Loucy (cell line): Measurements from ENCODE around the gene RAMAC.
"Not testable (repeated sequence)": the region's sequence is repeated elsewhere in the genome, so short reads cannot be mapped to it uniquely, and the experiment has no call there.

Experiments used
- H2AFZ ChIP-seq: fragments of 200-600 bp; sonication (generic); 2 replicates; pipeline ENCODE4 v1.6.0; 2016; ENCODE audit warnings: antibody characterized with exemption, mild to moderate bottlenecking, low read length, moderate library complexity
- H3F3A ChIP-seq: fragments of 200-600 bp; 2 replicates; pipeline ENCODE4 v1.6.0; 2016; ENCODE audit warnings: antibody characterized with exemption, low read depth, mild to moderate bottlenecking
- H3K27me3 ChIP-seq: fragments of 200-600 bp; sonication (generic); 2 replicates; pipeline ENCODE4 v1.6.1; 2014; ENCODE audit warnings: low read length, mild to moderate bottlenecking; ENCODE audit not compliant: insufficient read depth, poor library complexity, severe bottlenecking
- H3K36me3 ChIP-seq: fragments of 200-600 bp; sonication (generic); 2 replicates; pipeline ENCODE4 v1.6.1; 2016; ENCODE audit warnings: low read length; ENCODE audit not compliant: insufficient read depth
- H3K4me1 ChIP-seq: fragments of 200-600 bp; sonication (generic); 2 replicates; pipeline ENCODE4 v1.5.1; 2014; ENCODE audit warnings: low read length, mild to moderate bottlenecking; ENCODE audit not compliant: insufficient read depth, poor library complexity, severe bottlenecking
- H3K4me2 ChIP-seq: fragments of 200-600 bp; sonication (generic); 2 replicates; pipeline ENCODE4 v1.6.0; 2014; ENCODE audit warnings: antibody characterized with exemption, low read length, low read depth, mild to moderate bottlenecking; ENCODE audit not compliant: poor library complexity, severe bottlenecking
- H3K4me3 ChIP-seq: fragments of 200-600 bp; sonication (generic); 2 replicates; pipeline ENCODE4 v1.5.1; 2014; ENCODE audit warnings: low read length, mild to moderate bottlenecking, mixed read lengths; ENCODE audit not compliant: poor library complexity, severe bottlenecking
- H3K79me2 ChIP-seq: fragments of 200-600 bp; sonication (generic); 2 replicates; pipeline ENCODE4 v1.6.1; 2014; ENCODE audit warnings: low read length; ENCODE audit not compliant: insufficient read depth
- H3K9ac ChIP-seq: fragments of 200-600 bp; sonication (generic); 2 replicates; pipeline ENCODE4 v1.6.0; 2014; ENCODE audit warnings: mild to moderate bottlenecking, low read depth, low read length, moderate library complexity; ENCODE audit not compliant: poor library complexity, severe bottlenecking
- H3K9me2 ChIP-seq: fragments of 200-600 bp; sonication (generic); replicated peaks from 2 replicates; pipeline ENCODE4 v1.6.1; 2016; ENCODE audit warnings: low read depth, low read length, mixed read lengths
- H3K9me3 ChIP-seq: fragments of 200-600 bp; sonication (generic); 2 replicates; pipeline ENCODE4 v1.6.1; 2014; ENCODE audit warnings: mild to moderate bottlenecking, antibody characterized with exemption, low read length, low read depth; ENCODE audit not compliant: insufficient read depth
- H4K20me1 ChIP-seq: fragments of 200-600 bp; sonication (generic); 2 replicates; pipeline ENCODE4 v1.6.0; 2014; ENCODE audit warnings: antibody characterized with exemption, low read length, mild to moderate bottlenecking; ENCODE audit not compliant: insufficient read depth, poor library complexity, severe bottlenecking
- EZH2phosphoT487 ChIP-seq: fragments of 200-600 bp; IDR thresholded peaks from 2 replicates; pipeline ENCODE4 v1.6.1; 2018; ENCODE audit warnings: antibody characterized with exemption, mild to moderate bottlenecking, moderate library complexity, borderline replicate concordance
- TF ChIP-seq, protein P1 (sequence below): fragments of 200-600 bp; sonication (generic); conservative IDR thresholded peaks from 2 replicates; pipeline ENCODE4 v1.5.1; 2014; ENCODE audit warnings: mild to moderate bottlenecking, antibody characterized with exemption, low read length

Gene RAMAC

DNA sequence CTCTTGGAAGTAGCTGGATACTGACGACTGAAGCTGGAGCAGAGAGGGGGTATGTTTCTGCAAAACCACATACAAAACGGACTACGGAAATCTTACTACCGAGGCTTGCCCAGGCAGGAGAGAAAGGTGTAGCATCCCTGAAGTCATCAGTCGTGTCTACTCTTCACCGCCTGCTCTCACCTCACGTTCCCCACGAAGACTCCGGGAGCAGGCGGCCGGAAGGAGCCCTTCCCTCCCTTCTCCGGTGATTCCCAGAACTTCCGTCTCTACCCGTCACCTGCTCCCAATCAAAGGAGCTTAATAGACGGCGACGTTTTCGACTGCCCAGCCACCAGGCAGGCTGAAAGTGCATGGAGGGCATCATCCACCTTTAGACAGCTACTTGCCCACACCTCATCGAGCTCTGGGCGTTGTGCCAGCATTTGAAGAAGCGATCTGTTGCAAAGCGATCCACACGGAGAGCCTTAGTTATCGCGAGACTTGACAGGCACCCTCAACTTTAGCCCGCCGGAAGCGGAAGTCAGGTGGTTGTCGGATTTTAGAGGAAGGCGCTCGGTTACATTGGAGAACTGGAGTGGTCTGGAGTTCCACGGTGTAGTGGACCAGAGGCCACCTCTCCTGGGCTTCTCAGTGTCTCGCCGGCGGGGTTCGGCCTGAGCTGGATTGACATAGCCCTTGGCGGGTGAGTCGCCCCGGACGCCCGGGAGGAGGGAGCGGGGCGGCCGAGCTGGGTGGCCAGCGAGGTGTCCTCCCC lies at the start of gene RAMAC:
RAMAC (plus strand) TSS at position 523 of the 754 bp plus-strand sequence. CDS start 2,809 bp downstream, outside the sequence.
- Histone ChIP-seq H4K20me1 (peaks cover 9% of the 10 kb centered on the region), H3K4me1 (peaks cover 22% of the 10 kb centered on the region), H3K9me2 (no peaks in the 10 kb centered on the region), H3F3A (no peaks in the 10 kb centered on the region), H2AFZ (peak within 1 kb of the TSS; percentile 98), H3K4me2 (peak within 1 kb of the TSS; percentile 88), H3K9me3 (no peaks in the 10 kb centered on the region), H3K36me3 (peaks cover 9% of the 10 kb centered on the region; the same call in 1 of the 2 replicates), H3K4me3 (peak within 1 kb of the TSS; percentile 93), H3K9ac (peak within 1 kb of the TSS; percentile 89), H3K79me2 (peaks cover 49% of the 10 kb centered on the region), H3K27me3 (no peaks in the 10 kb centered on the region)
- TF ChIP-seq, protein P1, sequence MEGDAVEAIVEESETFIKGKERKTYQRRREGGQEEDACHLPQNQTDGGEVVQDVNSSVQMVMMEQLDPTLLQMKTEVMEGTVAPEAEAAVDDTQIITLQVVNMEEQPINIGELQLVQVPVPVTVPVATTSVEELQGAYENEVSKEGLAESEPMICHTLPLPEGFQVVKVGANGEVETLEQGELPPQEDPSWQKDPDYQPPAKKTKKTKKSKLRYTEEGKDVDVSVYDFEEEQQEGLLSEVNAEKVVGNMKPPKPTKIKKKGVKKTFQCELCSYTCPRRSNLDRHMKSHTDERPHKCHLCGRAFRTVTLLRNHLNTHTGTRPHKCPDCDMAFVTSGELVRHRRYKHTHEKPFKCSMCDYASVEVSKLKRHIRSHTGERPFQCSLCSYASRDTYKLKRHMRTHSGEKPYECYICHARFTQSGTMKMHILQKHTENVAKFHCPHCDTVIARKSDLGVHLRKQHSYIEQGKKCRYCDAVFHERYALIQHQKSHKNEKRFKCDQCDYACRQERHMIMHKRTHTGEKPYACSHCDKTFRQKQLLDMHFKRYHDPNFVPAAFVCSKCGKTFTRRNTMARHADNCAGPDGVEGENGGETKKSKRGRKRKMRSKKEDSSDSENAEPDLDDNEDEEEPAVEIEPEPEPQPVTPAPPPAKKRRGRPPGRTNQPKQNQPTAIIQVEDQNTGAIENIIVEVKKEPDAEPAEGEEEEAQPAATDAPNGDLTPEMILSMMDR, result no peak
- TF ChIP-seq EZH2phosphoT487, result no peak

DNA sequence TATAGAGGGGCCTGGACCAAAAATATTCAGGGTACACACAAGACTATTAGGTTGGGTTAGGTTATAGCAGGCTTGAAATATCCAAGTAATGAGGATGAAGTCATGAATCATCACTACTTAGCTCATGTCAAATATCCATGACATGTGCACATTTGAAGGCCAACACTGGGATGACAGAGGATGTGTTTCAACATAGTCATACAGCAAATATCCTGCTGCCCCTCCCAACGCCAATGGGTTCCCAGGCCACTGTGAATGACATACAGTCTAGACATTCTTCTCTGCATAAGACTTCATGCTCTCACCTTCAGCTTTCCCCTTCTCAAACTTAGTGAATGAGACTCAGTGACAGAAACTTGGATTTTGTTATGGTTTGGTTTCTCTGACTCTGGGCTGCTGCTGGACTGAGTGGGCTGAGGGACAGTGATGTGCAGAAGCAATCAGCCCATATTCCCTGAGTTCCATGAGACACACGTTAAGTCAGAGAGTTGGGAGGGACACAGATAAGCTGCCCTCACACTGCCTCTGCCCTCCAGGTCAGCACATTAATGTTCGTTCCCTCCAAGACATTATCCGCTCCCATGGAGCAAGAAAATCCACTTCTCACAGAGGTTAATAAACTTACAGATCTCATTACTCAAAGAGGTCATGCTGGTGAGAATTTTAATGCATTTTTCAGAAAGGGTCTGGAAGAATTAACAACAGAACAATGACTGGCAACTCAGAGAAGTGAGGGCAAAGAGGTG lies 48.9 kb upstream of the RAMAC start:
- H3K4me3 ChIP-seq, result no peak overlapping the region
- H3K9ac ChIP-seq, result no peak overlapping the region
- no peak overlapping the region for H3K4me2 ChIP-seq
- H4K20me1 ChIP-seq, result no peaks in the 10 kb centered on the region
- H3K9me2 ChIP-seq, result no peaks in the 10 kb centered on the region
- no peaks in the 10 kb centered on the region for H3K4me1 ChIP-seq
- no peak overlapping the region for H2AFZ ChIP-seq
- no peak for TF ChIP-seq EZH2phosphoT487
- TF ChIP-seq, protein P1, result no peak
- H3K9me3 ChIP-seq, result no peaks in the 10 kb centered on the region
- no peaks in the 10 kb centered on the region for H3F3A ChIP-seq
- no peaks in the 10 kb centered on the region for H3K27me3 ChIP-seq
- H3K79me2 ChIP-seq, result no peaks in the 10 kb centered on the region
- no peaks in the 10 kb centered on the region for H3K36me3 ChIP-seq

- H3K9me2 ChIP-seq, result no peaks in the 10 kb centered on the region
- H3K4me2 ChIP-seq, result no peak overlapping the region
- no peak overlapping the region for H2AFZ ChIP-seq
- H3K4me1 ChIP-seq, result no peaks in the 10 kb centered on the region
- H3K4me3 ChIP-seq, result no peak overlapping the region
- H3K9ac ChIP-seq, result no peak overlapping the region
- no peaks in the 10 kb centered on the region for H3K79me2 ChIP-seq
- H3F3A ChIP-seq, result no peaks in the 10 kb centered on the region
- H4K20me1 ChIP-seq, result no peaks in the 10 kb centered on the region
- H3K27me3 ChIP-seq, result no peaks in the 10 kb centered on the region
- no peak for TF ChIP-seq EZH2phosphoT487
- TF ChIP-seq, protein P1, result no peak
- no peaks in the 10 kb centered on the region for H3K9me3 ChIP-seq
- H3K36me3 ChIP-seq, result no peaks in the 10 kb centered on the region
Measured at GRCh38 chr15:82937712-82938058, 48.3 kb upstream of the RAMAC start.

- not testable (repeated sequence) for H4K20me1 ChIP-seq, H3K9ac ChIP-seq, H3K9me2 ChIP-seq, H3K4me1 ChIP-seq, H3F3A ChIP-seq, H3K4me3 ChIP-seq, H3K36me3 ChIP-seq, H3K4me2 ChIP-seq, H3K9me3 ChIP-seq, H3K27me3 ChIP-seq, H3K79me2 ChIP-seq, H2AFZ ChIP-seq
Measured at GRCh38 chr15:82939678-82940077, 46.3 kb upstream of the RAMAC start.
